OCI-LY1 (cell line): Measurements from ENCODE around the gene ADAM12.

Experiments used
- CTCF ChIP-seq: fragments of 200-600 bp; sonication (generic), shearing (Covaris generic); IDR thresholded peaks from 2 replicates; pipeline ENCODE4 v1.5.1; 2017; ENCODE audit warnings: mild to moderate bottlenecking, antibody characterized with exemption, low read length, moderate library complexity, mixed read lengths
- EZH2 ChIP-seq: fragments of 200-600 bp; sonication (generic), shearing (Covaris generic); IDR thresholded peaks from 2 replicates; pipeline ENCODE4 v1.8.0; 2017; ENCODE audit warnings: borderline replicate concordance, mixed run types, mild to moderate bottlenecking, antibody characterized with exemption, low read length, moderate library complexity, mixed read lengths

- TF ChIP-seq CTCF (no peak), EZH2 (no peak)
Observed at GRCh38 chr10:126083009-126083408, 305.3 kb downstream of the ADAM12 start.
